ENCODE measurements around the gene PAX5.

PAX5 gene

GRCh38 chr9:37037503-37038301 is 3.6 kb upstream of the PAX5 start:
- DNase-seq (ENCODE audit: low read depth in 2 of 2) = no peak

DNA sequence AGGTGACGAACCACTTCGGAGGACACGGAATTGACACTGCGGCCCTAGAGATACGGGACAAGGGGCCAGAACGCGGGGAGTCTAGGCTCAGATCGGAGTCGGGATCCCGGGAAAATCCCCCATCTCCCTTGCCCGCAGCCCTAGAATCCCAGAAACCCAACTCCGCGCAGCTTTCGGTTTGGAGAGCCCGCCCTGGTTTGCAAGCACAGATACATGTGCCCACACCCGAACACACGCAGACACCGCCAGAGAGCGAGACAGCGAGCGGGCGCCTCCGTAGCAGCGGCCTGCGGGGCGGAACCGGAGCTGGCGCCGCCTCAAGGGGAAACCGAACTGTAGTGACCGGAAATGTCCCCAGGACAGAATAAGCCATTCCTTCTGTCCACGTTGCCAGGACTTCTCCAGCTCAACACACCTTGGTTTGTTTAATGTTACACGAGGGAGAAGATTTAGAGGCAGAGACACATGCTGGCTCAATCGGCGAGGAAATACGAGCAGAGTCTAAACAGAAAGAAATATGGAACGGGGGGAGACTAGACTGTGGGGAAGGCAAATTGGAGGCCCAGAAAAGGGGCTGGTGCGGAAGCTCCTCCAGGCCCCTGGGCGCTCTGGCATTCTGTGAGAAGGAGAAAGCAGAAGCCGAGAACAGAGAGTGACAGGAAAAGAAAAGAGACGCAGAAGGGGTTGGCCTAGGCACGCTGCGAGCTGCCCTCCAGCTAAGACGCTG is 2.9 kb upstream of the PAX5 start:
- peak; percentile 25 to 39 for DNase-seq (ENCODE audit: low read depth in 2 of 2)

GRCh38 chr9:37036371-37036775 is 2.3 kb upstream of the PAX5 start:
- no peak for DNase-seq (ENCODE audit: low read depth in 2 of 2)

DNA sequence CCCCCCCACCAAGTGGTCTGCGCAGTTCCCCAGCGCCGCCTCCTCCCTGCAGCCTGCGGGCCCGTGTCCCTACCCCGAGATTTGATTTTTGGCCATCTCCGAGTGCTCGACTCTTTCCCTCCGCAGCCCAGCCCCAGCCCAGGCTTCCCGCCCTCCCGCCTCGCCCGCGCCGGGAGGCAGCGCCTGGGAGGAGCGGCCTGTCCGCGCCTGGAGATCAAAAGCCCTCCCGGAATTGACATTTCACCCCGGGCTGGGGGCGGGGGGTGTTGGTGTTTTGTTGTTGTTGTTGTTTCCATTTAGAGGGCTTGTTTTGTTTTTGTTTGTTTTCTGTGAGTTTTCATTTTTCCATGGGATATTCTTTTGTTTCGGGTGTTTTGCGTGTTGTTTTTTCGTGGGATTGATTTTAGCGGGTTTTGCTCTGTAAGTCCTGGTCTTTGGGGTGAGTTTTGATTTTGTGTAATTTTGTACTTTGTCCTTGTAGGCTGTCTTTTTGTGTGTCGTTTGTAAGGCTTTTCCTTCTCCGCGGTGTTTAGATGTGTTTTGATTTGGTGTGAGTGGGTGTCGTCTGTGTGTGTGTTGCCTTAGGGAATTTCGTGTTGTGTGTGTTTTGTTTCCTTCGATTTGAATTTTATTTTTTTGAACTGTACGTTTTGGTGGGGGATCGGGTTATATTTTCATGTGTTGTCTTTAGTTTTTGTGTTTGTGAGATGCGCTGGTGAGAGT is 1.7 kb upstream of the PAX5 start:
- DNase-seq (ENCODE audit: low read depth in 2 of 2) = no peak

DNA sequence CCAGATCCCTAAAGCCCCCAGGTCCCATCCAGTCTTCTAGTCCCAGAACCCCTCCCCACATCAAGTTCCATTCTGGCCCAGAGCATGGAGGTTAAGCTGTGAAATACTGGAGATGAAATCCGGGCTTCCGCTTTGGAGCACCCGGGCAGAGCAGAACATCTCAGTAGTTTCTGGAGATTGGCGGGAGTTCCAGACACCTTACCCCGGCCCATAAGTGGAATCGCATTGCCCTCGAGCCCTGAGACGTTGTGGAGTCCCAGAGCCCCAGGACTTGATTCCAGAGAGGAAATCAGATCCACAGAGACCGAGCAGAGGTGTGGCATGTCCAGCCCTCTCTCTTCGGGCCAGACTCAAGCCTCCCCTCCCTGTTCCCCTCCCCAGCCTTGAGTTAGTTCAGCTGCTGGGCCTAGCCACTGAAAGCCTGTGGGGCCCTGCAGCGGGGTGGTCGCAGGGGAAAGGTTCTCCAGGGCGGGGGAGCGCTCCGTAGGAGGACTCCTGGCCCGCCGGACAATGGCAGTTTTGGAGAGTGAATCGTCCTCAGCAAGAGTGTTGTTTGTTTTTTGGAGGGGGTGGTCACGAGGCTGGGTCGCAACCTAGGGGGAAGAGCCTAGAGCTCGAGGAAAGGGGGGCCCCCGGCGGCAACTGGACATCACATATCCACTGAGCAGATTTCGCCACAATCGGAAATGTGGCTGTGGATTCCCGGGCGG is 1.0 kb upstream of the PAX5 start:
- DNase-seq (ENCODE audit: low read depth in 2 of 2) = no peak

DNA sequence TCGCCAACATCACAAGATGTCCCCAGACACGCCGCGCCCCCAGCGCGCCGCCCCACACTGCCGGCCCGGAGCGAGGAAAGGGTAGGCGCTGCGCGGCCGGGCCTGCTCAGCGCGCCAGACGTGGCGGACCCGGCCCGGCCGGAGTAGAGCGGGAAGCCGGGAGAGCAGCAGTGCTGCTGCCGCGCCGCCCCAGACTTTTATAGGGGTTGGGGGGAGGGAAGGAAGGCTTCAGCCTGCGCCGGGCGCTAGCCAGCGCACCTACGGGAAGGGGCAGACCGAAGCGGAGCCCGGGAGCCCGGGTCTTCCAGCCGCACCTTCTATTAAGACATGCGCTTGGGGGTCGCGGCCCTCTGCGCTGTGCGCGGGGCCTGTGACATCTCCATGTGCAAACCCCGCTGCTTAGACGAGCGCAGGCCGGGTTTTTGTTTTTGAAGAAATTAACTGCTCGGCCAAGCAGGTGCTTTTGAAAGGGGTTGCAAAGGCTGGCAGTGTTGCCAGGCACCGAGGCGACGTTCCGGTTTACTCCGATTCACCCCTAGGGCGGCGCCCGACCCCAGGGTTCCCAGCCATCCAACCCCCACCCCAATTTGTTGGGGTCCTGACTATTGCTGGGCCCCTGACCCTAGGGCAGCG is 353 bp upstream of the PAX5 start:
- no peak for DNase-seq (ENCODE audit: low read depth in 2 of 2)

GRCh38 chr9:37033141-37033540 is 927 bp downstream of the PAX5 start:
- no peak for DNase-seq (ENCODE audit: low read depth in 2 of 2)

DNA sequence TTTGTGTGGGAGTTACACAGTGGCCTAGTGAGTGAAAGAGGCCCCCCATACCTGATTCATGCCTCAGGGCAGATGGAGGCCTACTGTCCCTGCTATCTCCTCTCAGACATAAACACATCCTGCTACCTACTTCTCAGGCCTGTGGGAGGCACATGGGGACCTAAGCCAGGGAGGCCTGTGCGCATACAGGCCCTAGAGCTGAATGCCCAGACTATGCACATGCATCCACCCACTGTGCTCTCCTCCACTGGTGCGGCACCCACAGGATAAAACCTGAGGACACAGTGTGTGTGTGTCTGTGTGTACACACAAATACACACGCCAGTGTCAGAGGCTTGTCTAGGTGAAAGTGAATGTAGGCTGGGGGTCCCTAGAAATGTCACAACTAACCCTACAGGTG is 1.4 kb downstream of the PAX5 start:
- no peak for DNase-seq (ENCODE audit: low read depth in 2 of 2)

- no peak for DNase-seq (ENCODE audit: low read depth in 2 of 2)
Measured at GRCh38 chr9:37031902-37032301, 2.2 kb downstream of the PAX5 start.

- no peak for DNase-seq (ENCODE audit: low read depth in 2 of 2)
Measured at GRCh38 chr9:37031081-37031480, 3.0 kb downstream of the PAX5 start.

DNA sequence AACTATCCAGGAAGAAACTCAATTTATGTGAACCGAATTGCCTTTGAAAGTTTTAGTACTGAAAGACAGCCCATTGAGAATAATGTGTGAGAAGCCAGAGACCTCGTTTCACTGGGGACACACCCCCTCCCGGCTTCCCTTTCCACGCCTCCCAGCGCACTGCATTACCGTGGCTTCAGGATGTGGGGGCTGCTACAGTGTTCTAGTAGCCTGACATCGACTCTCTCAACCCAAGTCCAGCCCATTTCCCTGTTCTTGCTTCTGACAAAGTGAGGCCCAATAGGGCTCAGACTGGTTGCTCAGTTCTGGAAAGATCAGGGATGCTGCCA is 3.5 kb downstream of the PAX5 start:
- DNase-seq (ENCODE audit: low read depth in 2 of 2) = no peak

GRCh38 chr9:37029776-37030610 is 4.1 kb downstream of the PAX5 start:
- DNase-seq (ENCODE audit: low read depth in 2 of 2) = no peak

DNA sequence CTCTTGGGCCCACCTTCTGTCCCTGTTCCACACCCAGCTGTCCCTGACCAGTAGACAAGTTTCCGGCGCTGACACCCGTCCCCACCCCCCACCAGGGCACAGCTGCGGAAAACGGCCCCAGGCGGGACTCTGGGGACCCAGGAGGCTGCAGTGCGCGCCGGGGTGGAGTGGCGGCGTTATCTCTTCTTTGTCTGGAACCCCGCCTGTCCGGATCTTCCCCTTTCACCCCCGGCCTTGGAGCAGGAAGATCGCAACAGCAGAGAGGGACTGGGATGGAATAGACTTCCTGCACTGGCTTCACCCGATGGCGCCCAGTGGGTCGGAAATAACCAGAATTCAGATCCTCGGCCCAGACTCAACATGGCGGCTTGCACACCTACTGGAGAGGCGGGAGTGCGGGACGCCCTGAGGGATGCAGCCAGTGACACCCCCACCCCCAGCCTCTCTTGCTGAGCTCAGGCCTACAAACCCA is 4.7 kb downstream of the PAX5 start:
- no peak for DNase-seq (ENCODE audit: low read depth in 2 of 2)

DNA sequence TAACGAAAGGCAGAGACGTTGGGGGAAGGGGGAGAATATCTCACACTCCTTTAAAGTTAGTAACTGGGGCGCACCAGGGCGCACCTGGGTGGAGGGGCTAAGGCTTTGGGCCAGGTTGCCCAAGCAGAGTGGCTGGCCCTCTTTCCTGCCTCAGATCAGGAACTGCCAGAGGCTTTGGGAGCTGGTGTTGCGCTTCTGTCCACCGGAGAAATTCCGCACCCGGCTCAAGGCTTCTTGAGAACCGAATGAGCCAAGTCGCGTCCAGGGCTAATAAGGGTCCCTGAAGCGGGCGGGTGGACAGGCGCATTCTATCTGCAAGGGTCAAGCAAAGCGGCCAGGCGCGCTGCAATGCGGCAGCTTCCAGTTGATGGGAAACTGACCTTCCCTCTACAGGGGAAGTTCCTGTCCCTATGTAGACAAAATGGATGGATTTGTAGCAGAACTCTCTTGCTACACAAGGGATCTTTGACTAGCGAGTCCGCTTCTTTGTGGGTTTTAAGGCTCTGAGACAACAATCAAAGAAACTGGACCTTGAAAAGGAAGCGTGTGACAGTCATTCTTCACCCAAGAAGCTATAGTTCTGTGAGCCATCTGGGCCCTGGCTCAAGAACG is 5.5 kb downstream of the PAX5 start:
- no peak for DNase-seq (ENCODE audit: low read depth in 2 of 2)

- DNase-seq (ENCODE audit: low read depth in 2 of 2) = peak; percentile 47 to 71
Measured at GRCh38 chr9:37027582-37028419, 6.3 kb downstream of the PAX5 start.

DNA sequence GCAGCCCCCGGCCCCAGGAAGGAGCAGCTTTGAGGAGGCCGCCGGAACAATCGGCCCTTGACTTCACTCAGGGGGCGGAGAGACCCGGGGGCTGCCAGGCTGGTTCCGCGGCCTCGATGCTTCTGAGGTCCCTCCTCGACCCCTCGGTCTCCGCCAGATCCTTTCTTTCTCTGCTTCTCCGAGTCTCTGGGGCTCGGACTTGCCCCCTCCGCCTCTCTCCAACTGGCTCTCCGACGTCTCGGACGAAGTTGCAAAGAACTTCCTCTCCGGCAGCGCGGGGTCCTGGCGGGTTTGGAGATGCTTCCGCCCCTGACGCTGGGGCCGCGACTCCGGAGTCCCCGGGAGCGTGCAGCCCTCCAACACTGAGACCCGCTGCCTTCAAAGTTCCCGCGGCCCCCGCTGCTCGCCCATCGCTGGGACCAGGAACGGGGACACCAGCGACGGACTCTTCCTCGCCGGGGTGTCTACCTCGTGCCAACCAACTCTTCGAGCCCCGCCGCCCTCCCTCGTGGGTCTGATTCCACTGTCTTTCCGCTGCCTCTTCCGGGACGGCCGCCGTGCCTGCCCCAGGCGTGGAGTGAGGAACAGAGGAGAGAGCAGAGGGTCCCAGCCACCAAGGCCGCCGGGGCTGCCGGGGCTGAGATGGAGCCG is 7.0 kb downstream of the PAX5 start:
- no peak for DNase-seq (ENCODE audit: low read depth in 2 of 2)

- DNase-seq (ENCODE audit: low read depth in 2 of 2) = no peak
Measured at GRCh38 chr9:37026113-37026930, 7.7 kb downstream of the PAX5 start.

- no peak for DNase-seq (ENCODE audit: low read depth in 2 of 2)
Measured at GRCh38 chr9:37025823-37026112, 8.3 kb downstream of the PAX5 start.

All from stimulated activated CD8-positive, alpha-beta memory T cell treated with anti-CD3 and anti-CD28 coated beads, Interleukin-7, amount 100 ng/mL, for 4 hours (primary cell).